Stimulated activated CD8-positive, alpha-beta memory T cell treated with anti-CD3 and anti-CD28 coated beads, Interleukin-4, amount 100 ng/mL, for 1 hour (primary cell): ENCODE measurements around the gene ACSM6.

Experiments used
- DNase-seq, 2 donors: peaks; one replicate each; pipeline ENCODE4 v3.0.0-alpha.2; 2020; ENCODE audit warnings: low read depth in 2 of 2, low spot score in 1 of 2

The ACSM6 gene

GRCh38 chr10:95267251-95267650 is 73.2 kb downstream of the ACSM6 start:
- no peak for DNase-seq

GRCh38 chr10:95268438-95268837 is 74.4 kb downstream of the ACSM6 start:
- no peak for DNase-seq

- DNase-seq: no peak
Measured at GRCh38 chr10:95273393-95274312, 79.6 kb downstream of the ACSM6 start.

GRCh38 chr10:95275726-95276366 is 81.8 kb downstream of the ACSM6 start:
- DNase-seq: no peak

- no peak for DNase-seq
Measured at GRCh38 chr10:95276367-95277200, 82.5 kb downstream of the ACSM6 start.

- DNase-seq: no peak
Measured at GRCh38 chr10:95277201-95277570, 83.1 kb downstream of the ACSM6 start.

- DNase-seq: no peak
Measured at GRCh38 chr10:95277614-95278013, 83.6 kb downstream of the ACSM6 start.
